Mucosa of stomach (tissue), 1 donor: ENCODE measurements around the gene TLX2.

Experiments
- H3K27me3 ChIP-seq: one replicate; pipeline ENCODE4 v1.7.0; 2013; ENCODE audit warnings: mild to moderate bottlenecking, low read length; ENCODE audit not compliant: control insufficient read depth, insufficient read depth
- H3K36me3 ChIP-seq: one replicate; pipeline ENCODE4 v1.7.0; 2013; ENCODE audit warnings: low read length; ENCODE audit not compliant: control insufficient read depth, insufficient read depth
- H3K4me1 ChIP-seq: one replicate; pipeline ENCODE4 v1.7.0; 2013; ENCODE audit warnings: mild to moderate bottlenecking, low read length; ENCODE audit not compliant: control insufficient read depth, insufficient read depth
- H3K4me3 ChIP-seq: one replicate; pipeline ENCODE4 v1.7.0; 2013; ENCODE audit warnings: low read length
- H3K9ac ChIP-seq: one replicate; pipeline ENCODE4 v1.7.0; 2013; ENCODE audit warnings: mild to moderate bottlenecking, low read length, moderate library complexity
- H3K9me3 ChIP-seq: one replicate; pipeline ENCODE4 v1.7.0; 2013; ENCODE audit warnings: mild to moderate bottlenecking, low read length, moderate library complexity; ENCODE audit not compliant: control insufficient read depth
- donor health status: Pancreatic carcinoma.

The TLX2 gene

GRCh38 chr2:74499267-74499939 lies 14.8 kb upstream of the TLX2 start, which contains the start of gene LBX2:
Gene LBX2 (minus strand): TSS chr2:74499603. CDS start chr2:74499537, 66 bp downstream.
- peaks cover 39% of the 10 kb centered on the region for H3K4me1 ChIP-seq
- H3K9ac ChIP-seq, result peak within 1 kb of the TSS; percentile 69
- no peaks in the 10 kb centered on the region for H3K9me3 ChIP-seq
- peaks cover 46% of the 10 kb centered on the region for H3K27me3 ChIP-seq
- no peaks in the 10 kb centered on the region for H3K36me3 ChIP-seq
- H3K4me3 ChIP-seq, result peak within 1 kb of the TSS; percentile 60

- Histone ChIP-seq H3K36me3 (no peaks in the 10 kb centered on the region), H3K4me1 (peaks cover 44% of the 10 kb centered on the region), H3K4me3 (no peak overlapping the region), H3K9me3 (no peaks in the 10 kb centered on the region), H3K27me3 (peaks cover 46% of the 10 kb centered on the region), H3K9ac (no peak overlapping the region)
These were observed 14.2 kb upstream of the TLX2 start for GRCh38 chr2:74499940-74500577.

GRCh38 chr2:74500578-74500946 lies 13.7 kb upstream of the TLX2 start:
- Histone ChIP-seq H3K4me1 (peaks cover 49% of the 10 kb centered on the region), H3K27me3 (peaks cover 46% of the 10 kb centered on the region)

GRCh38 chr2:74501335-74502071 lies 12.7 kb upstream of the TLX2 start:
- peak overlapping the region; percentile 99 for H3K9ac ChIP-seq
- H3K27me3 ChIP-seq, result peaks cover 46% of the 10 kb centered on the region

More at GRCh38 chr2:74500578-74500946, 13.7 kb upstream of the TLX2 start:
- no peak overlapping the region for H3K4me3 ChIP-seq
- H3K9ac ChIP-seq, result no peak overlapping the region
- no peaks in the 10 kb centered on the region for H3K36me3 ChIP-seq
- H3K9me3 ChIP-seq, result no peaks in the 10 kb centered on the region

GRCh38 chr2:74502147-74502719 lies 12.0 kb upstream of the TLX2 start:
- no peaks in the 10 kb centered on the region for H3K9me3 ChIP-seq
- H3K36me3 ChIP-seq, result no peaks in the 10 kb centered on the region
- H3K4me3 ChIP-seq, result peak overlapping the region; percentile 88
- peaks cover 63% of the 10 kb centered on the region for H3K4me1 ChIP-seq
- H3K27me3 ChIP-seq, result peaks cover 41% of the 10 kb centered on the region
- peak overlapping the region; percentile 99 for H3K9ac ChIP-seq

More at GRCh38 chr2:74501335-74502071, 12.7 kb upstream of the TLX2 start:
- H3K4me3 ChIP-seq, result no peak overlapping the region
- H3K4me1 ChIP-seq, result peaks cover 58% of the 10 kb centered on the region
- H3K9me3 ChIP-seq, result no peaks in the 10 kb centered on the region
- no peaks in the 10 kb centered on the region for H3K36me3 ChIP-seq

- peaks cover 58% of the 10 kb centered on the region for H3K4me1 ChIP-seq
- no peaks in the 10 kb centered on the region for H3K9me3 ChIP-seq
- H3K9ac ChIP-seq, result peak overlapping the region; percentile 99
- peaks cover 36% of the 10 kb centered on the region for H3K27me3 ChIP-seq
- H3K4me3 ChIP-seq, result peak overlapping the region; percentile 88
- H3K36me3 ChIP-seq, result no peaks in the 10 kb centered on the region
These were observed 11.3 kb upstream of the TLX2 start for GRCh38 chr2:74502720-74503505.

- Histone ChIP-seq H3K4me3 (peak overlapping the region; percentile 88), H3K9me3 (no peaks in the 10 kb centered on the region), H3K27me3 (peaks cover 33% of the 10 kb centered on the region), H3K9ac (peak overlapping the region; percentile 99), H3K4me1 (peaks cover 58% of the 10 kb centered on the region), H3K36me3 (no peaks in the 10 kb centered on the region)
These were observed 10.5 kb upstream of the TLX2 start for GRCh38 chr2:74503506-74504475.

GRCh38 chr2:74504591-74504990 lies 9.7 kb upstream of the TLX2 start:
- no peaks in the 10 kb centered on the region for H3K36me3 ChIP-seq
- no peaks in the 10 kb centered on the region for H3K9me3 ChIP-seq
- peaks cover 52% of the 10 kb centered on the region for H3K4me1 ChIP-seq
- peaks cover 28% of the 10 kb centered on the region for H3K27me3 ChIP-seq
- peak overlapping the region; percentile 88 for H3K4me3 ChIP-seq
- no peak overlapping the region for H3K9ac ChIP-seq

- Histone ChIP-seq H3K4me1 (peaks cover 48% of the 10 kb centered on the region), H3K27me3 (peaks cover 28% of the 10 kb centered on the region), H3K9me3 (no peaks in the 10 kb centered on the region), H3K36me3 (no peaks in the 10 kb centered on the region), H3K4me3 (no peak overlapping the region), H3K9ac (no peak overlapping the region)
These were observed 8.6 kb upstream of the TLX2 start for GRCh38 chr2:74505448-74506246.
